ENCODE results near the gene GPD2. TPM values are rescaled to one million over a fixed set of nuclear protein-coding genes. Genes with fewer than 3 reads are reported as not detected.
A peak's percentile ranks its signal among the peaks of the same experiment; 100 is the strongest.

The GPD2 gene
- total RNA-seq (10 to 100 TPM; 10.7 to 33.8 (median 17.5) TPM), polyA plus RNA-seq (10 to 100 TPM in 1 of 3 donors, 1 to 10 TPM in 2; 4.5 to 14.0 (median 5.0) TPM)
- long read RNA-seq, donor 1, full-length matches to known transcripts: 1 of 1 reads
- long read RNA-seq, donor 1, partial matches to known transcripts: 0 of 1 reads
- long read RNA-seq, donor 1, other reads (novel, unspliced or antisense): 0 of 1 reads
- long read RNA-seq, donor 2: 0 reads
- long read RNA-seq, donor 3, partial matches to known transcripts: 0 of 1 reads
- long read RNA-seq, donor 3, other reads (novel, unspliced or antisense): 0 of 1 reads
- long read RNA-seq, donor 4: 0 reads
- long read RNA-seq, donor 5, partial matches to known transcripts: 2 of 2 reads
- long read RNA-seq, donor 5, other reads (novel, unspliced or antisense): 0 of 2 reads
- long read RNA-seq, donor 6, full-length matches to known transcripts: 2 of 2 reads
- long read RNA-seq, donor 6, partial matches to known transcripts: 0 of 2 reads
- long read RNA-seq, donor 6, other reads (novel, unspliced or antisense): 0 of 2 reads
- long read RNA-seq, donor 7, partial matches to known transcripts: 0 of 1 reads
- long read RNA-seq, donor 7, other reads (novel, unspliced or antisense): 0 of 1 reads
- long read RNA-seq, donor 8: 0 reads
- long read RNA-seq, donor 9, partial matches to known transcripts: 0 of 1 reads
- long read RNA-seq, donor 9, other reads (novel, unspliced or antisense): 0 of 1 reads
- long read RNA-seq, donor 10: 0 reads

- intact Hi-C loops (cut with DNase I): loop anchor here in 1 of 2 donors (10.0 kb wide), 2 partner anchors 91 to 149 kb away; no protein-coding TSS in a partner anchor
- H3K27me3 ChIP-seq: no peaks in the 10 kb centered on the region
- H3K27ac ChIP-seq: peak within 1 kb of the TSS; percentile 56 to 99 (median 98)
- 0 to 3% (median 1%) methylated on average over 2 to 79 of the region's 79 CpGs for WGBS, 4 donors
- peak; percentile 90 to 95 (median 93) for DNase-seq
- no peaks in the 10 kb centered on the region for H3K36me3 ChIP-seq (replicated peaks in 1 of 2)
- peaks cover 5 to 28% of the 10 kb centered on the region in 2 donors for H3K4me1 ChIP-seq (replicated peaks in 1 of 2)
- peak within 1 kb of the TSS; percentile 63 to 78 (median 69) for H3K4me3 ChIP-seq
- peak in 1 of 2 donors; percentile 68 for TF ChIP-seq POLR2A (IDR thresholded peaks at IDR 0.05)
- TF ChIP-seq CTCF (IDR thresholded peaks at IDR 0.05): peak in 1 of 6 experiments; percentile 11
- H3K9me3 ChIP-seq (replicated peaks in 1 of 3): no peaks in the 10 kb centered on the region
Observed at GRCh38 chr2:156435718-156436496, at the start of gene GPD2. Gene GPD2, plus strand, starts transcription at chr2:156436379. Its CDS starts 39,727 bp downstream, at chr2:156476106.

- DNase-seq: no peak
- H3K4me1 ChIP-seq (replicated peaks in 1 of 2): peaks cover under 1 to 3% of the 10 kb centered on the region in 2 donors
- TF ChIP-seq CTCF (IDR thresholded peaks at IDR 0.05): no peak
- TF ChIP-seq POLR2A (IDR thresholded peaks at IDR 0.05): no peak
- intact Hi-C loops (cut with DNase I): loop anchor here in 1 of 2 donors (10.0 kb wide), 1 partner anchor 49 kb away; no protein-coding TSS in a partner anchor
- no peaks in the 10 kb centered on the region for H3K36me3 ChIP-seq (replicated peaks in 1 of 2)
- 82 to 90% (median 84%) methylated on average over 25 to 26 of the region's 26 CpGs for WGBS, 4 donors
- no peaks in the 10 kb centered on the region for H3K27me3 ChIP-seq
- H3K9me3 ChIP-seq (replicated peaks in 1 of 3): no peaks in the 10 kb centered on the region
- H3K27ac ChIP-seq: no peak overlapping the region
- no peak overlapping the region for H3K4me3 ChIP-seq
Observed at GRCh38 chr2:156394033-156394741, 42.0 kb upstream of the GPD2 start.

GRCh38 chr2:156396126-156396525 is 40.1 kb upstream of the GPD2 start:
- no peak for TF ChIP-seq CTCF (IDR thresholded peaks at IDR 0.05)
- TF ChIP-seq POLR2A (IDR thresholded peaks at IDR 0.05): no peak
- 73 to 86% (median 80%) methylated on average over 2 of the region's 2 CpGs for WGBS, 4 donors
- no peak overlapping the region for H3K27ac ChIP-seq
- H3K9me3 ChIP-seq (replicated peaks in 1 of 3): no peaks in the 10 kb centered on the region
- no peaks in the 10 kb centered on the region for H3K27me3 ChIP-seq
- H3K4me1 ChIP-seq (replicated peaks in 1 of 2): peaks cover 6 to 8% of the 10 kb centered on the region in 2 donors
- intact Hi-C loops (cut with DNase I): loop anchor here (5.0 to 10.0 kb wide), 2 partner anchors 49 to 51 kb away; no protein-coding TSS in a partner anchor
- no peak for DNase-seq
- no peaks in the 10 kb centered on the region for H3K36me3 ChIP-seq (replicated peaks in 1 of 2)
- H3K4me3 ChIP-seq: no peak overlapping the region
